GM19468 (cell line): ENCODE data around the gene GZMM.

Experiments
- ATAC-seq: cut with Tn5 transposase; IDR thresholded peaks from one replicate; pipeline ENCODE4 v1.9.1; 2021; ENCODE audit warnings: mild to moderate bottlenecking, moderate library complexity, moderate number of reproducible peaks; ENCODE audit not compliant: unreplicated experiment; ENCODE audit errors: extremely low read depth

GZMM gene

DNA sequence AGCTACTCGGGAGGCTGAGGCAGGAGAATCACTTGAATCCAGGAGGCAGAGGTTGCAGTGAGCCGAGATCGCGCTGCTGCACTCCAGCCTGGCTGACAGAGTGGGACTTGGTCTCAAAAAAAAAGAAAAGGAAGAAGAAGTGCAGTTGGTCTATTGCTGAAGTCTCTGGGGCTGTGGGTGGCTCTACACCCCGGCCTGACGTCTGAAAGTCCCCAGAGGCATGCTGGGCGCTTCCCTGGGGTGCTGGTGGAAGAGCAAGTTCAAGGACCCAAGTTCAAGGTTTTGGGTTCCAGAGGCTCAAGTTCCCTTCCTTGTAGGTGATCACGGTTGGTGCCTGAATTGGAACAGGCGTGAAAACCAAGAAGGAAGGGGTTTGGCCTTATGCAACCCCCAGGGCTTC lies 49.7 kb downstream of the GZMM start:
- no peak for ATAC-seq

DNA sequence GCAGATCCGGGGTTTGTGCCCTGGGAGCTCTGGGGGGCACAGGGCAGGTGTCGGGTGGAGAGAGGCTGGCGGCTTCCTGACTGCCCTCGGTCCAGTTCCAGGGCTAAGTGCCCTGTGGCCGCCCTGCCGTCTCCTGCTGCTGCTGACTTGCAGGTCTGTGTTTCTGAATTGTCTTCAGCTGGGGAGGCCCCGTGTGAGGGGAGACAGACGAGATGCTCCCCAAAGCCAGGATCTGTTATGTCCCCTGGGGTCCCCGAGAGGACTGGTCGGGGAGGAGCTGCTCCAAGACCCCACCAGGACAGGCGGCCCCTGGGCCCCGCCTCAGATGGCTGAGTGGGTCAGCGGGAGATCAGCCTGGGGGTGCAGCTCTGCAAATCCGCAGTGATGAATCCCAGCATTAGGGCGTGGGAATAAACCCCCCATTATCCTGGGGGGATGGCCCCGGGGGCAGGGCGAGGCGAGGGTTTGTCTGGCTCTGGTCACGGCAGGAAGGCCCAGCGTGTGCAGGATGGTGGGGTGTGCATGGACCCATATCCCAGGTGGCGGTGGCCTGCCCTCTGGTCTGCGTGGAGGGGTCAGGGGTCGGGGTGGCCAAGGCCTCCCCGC lies 50.5 kb downstream of the GZMM start:
- no peak for ATAC-seq

DNA sequence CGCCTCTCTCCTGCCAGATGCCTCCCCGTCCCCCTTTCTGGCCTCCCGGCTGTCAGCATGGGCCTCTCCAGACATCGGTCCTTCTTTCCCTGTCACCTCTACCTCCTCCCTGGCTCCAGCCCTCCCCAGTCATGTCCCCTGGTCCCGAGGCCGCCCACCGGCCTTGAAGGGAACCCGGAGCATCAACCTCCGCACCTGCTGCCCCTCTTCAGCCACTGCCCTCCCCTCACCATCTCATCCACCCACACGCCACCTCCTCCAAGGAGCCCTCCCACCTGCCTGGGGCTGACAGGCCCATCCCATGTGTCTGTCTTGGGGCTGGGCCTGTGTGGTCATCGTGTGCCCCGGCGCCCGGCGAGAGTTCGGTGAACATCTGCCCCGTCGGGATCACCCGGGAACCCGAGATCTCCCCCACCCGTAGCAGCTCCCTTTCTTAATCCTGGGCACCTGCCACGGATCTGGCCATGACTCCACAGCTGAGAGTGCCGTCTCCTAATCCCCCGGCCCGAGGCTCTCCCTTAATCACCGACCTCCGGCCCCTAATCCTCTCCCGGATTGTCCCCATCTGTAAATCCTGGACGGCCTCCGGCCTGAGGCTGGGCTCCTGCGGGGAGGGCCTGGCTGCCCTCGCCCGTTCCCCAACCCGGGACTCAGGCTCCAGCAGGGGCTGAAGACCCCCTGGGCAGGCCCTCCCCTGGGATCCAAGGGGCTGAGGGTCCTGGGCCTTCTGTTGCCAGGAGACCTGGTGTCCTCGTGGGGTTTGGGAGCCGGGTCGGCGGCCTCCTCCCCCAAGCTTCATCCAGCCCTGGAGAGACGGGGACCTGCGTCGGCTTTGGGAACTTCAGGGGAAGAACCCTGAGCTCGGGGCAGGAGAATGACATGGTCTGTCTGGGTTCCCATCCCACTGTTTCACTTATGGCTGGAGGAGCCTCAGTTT lies 51.7 kb downstream of the GZMM start:
- ATAC-seq, result no peak

DNA sequence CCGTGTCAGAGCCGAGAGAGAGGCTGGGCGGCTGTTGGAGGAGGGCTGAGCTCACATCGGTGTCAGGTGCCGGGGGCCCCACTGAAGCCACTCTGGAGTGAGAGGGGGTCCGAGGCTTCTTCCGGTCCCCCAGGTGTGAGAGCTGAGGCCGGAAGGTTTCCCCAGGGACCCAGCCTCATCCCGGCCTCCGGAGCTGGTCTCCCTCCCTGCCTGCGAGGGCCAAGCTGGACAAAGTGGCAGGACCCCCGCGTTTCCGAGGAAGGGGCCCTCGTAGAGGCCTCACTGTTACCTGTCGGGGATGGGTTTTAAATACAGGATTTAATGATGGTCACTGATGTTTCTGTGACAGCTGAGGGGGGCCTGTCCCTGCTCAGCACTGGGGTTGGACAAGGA lies 52.4 kb downstream of the GZMM start:
- no peak for ATAC-seq

DNA sequence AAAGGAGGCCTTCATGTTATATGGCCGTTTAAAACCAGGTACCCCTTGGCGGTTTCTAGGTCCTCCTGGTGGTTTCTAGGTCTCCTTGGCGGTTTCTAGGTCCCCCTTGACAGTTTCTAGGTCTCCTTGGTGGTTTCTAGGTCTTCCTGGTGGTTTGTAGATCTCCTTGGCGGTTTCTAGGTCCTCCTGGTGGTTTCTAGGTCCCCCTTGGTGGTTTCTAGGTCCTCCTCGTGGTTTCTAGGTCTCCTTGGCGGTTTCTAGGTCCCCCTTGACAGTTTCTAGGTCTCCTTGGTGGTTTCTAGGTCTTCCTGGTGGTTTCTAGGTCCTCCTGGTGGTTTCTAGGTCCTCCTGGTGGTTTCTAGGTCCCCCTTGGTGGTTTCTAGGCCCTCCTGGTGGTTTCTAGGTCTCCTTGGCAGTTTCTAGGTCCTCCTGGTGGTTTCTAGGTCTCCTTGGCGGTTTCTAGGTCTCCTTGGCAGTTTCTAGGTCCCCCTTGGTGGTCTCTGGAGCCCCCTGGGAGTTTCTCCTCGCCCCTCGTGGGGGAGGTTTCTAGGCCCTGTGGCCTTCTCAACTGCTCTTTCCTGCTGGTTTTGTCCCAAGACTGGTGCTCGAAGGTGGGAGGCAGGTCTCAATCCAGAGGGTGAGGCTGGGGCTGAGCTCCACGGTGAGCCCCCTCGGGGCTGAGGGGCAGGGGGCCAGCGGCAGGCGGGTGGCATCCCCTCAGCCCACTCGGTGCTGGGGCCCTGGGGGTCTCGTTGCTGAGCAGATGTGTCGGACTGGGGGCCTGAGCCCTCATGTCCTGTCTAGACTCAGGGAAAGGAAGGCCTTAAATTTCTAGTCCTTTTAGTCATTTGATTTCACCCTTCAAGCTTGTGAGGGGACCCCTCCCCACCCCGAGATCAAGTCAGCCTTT lies 53.8 kb downstream of the GZMM start:
- no peak for ATAC-seq
